Thyroid gland (tissue), 4 donors: Measurements from ENCODE around the gene LRFN4. TPM values are rescaled to one million over a fixed set of nuclear protein-coding genes. Genes with fewer than 3 reads are reported as not detected.

Source experiments
- DNase-seq, 2 donors: peaks; one replicate each; pipeline ENCODE4 v3.0.0-alpha.2; 2019
- H3K27ac ChIP-seq, 3 donors: fragments of 200-600 bp; sonication (generic); 1 replicate in 2 of 3; 2 replicates in 1 of 3; pipeline ENCODE4 v1.5.1; 2016 to 2019; ENCODE audit warnings: mild to moderate bottlenecking in 1 of 3, moderate library complexity in 1 of 3
- H3K27me3 ChIP-seq: fragments of 200-600 bp; sonication (generic); one replicate; pipeline ENCODE4 v1.5.1; 2019
- H3K36me3 ChIP-seq, 2 donors: fragments of 200-600 bp; sonication (generic); one replicate each; pipeline ENCODE4 v1.5.1; 2016 to 2019
- H3K4me1 ChIP-seq, 2 donors: fragments of 200-600 bp; sonication (generic); one replicate each; pipeline ENCODE4 v1.5.1; 2017 to 2019
- H3K4me3 ChIP-seq, 3 donors: fragments of 200-600 bp; sonication (generic); replicated peaks in 1 of 3; 1 replicate in 2 of 3; 2 replicates in 1 of 3; pipeline ENCODE4 v1.5.1; 2016; ENCODE audit warnings: mild to moderate bottlenecking in 1 of 3
- H3K9me3 ChIP-seq: fragments of 200-600 bp; sonication (generic); one replicate; pipeline ENCODE4 v1.5.1; 2017
- CTCF ChIP-seq, 6 experiments: fragments of 200-600 bp in 3 of 6; fragments of 450-650 bp in 3 of 6; sonication (generic) in 3 of 6; IDR thresholded peaks; one replicate each; pipeline ENCODE4 v1.5.1; 2016 to 2019; ENCODE audit warnings: antibody characterized with exemption in 6 of 6, mild to moderate bottlenecking in 2 of 6, inconsistent platforms in 1 of 6, moderate library complexity in 1 of 6
- POLR2A ChIP-seq, 2 donors: fragments of 450-650 bp; IDR thresholded peaks; one replicate each; pipeline ENCODE4 v1.6.1; 2017; ENCODE audit warnings: antibody characterized with exemption in 2 of 2, mild to moderate bottlenecking in 2 of 2, moderate library complexity in 1 of 2
- WGBS, 2 donors: methylation state at CpG; one replicate each; pipeline ENCODE4 v1.1.5; 2017; 5-methylcytosine and 5-hydroxymethylcytosine counted together
- intact Hi-C: fragments of 100-400 bp; cut with DNase I; formaldehyde crosslinking; loops from one replicate; pipeline ENCODE4 v1.15.1; 2023
- total RNA-seq, 4 donors: library from RNA; depleted of rRNA; stranded (reverse); fragments of >200 nt; gene quantifications; one replicate each; pipeline ENCODE4 v1.2.3, GENCODE V29; 2016

LRFN4 gene
- total RNA-seq, 4 donors from 2014 or later, result 4.7 to 7.5 (median 5.9) TPM

DNA sequence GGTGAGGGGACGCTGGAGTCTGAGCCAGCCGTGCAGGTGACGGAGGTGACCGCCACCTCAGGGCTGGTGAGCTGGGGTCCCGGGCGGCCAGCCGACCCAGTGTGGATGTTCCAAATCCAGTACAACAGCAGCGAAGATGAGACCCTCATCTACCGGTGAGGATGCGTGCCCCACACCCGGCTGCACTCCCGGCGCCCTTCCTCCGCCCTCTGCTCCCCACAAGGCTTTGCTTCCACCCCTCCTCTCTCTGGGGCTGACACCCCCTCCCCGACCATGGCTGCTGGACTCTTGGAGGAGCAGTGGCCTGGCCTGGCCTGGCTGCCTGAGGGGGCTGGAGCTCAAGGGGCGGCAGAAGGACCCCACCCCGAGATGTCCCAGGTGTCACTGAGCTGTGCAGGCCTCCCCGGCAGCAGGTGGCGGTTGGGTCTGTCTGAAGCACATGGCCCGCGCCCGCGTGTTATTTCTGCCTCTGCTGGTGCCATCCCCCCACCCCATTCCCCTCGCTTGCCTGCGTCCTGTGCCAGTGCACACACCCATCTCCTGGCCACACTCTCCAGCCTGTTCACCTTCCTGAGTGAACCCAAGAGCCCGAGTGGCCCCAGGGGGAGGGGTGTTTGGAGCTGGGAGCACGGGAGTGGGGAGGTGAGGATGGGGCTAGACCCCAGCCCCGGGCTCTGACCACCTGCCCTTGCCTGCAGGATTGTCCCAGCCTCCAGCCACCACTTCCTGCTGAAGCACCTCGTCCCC lies 2.2 kb downstream of the LRFN4 start:
- Histone ChIP-seq H3K27ac (no peak overlapping the region), H3K9me3 (no peaks in the 10 kb centered on the region), H3K27me3 (no peaks in the 10 kb centered on the region), H3K36me3 (no peaks in the 10 kb centered on the region), H3K4me1 (peaks cover 6 to 12% of the 10 kb centered on the region in 2 donors), H3K4me3 (no peak overlapping the region)
- DNase-seq, result no peak
- no peak for TF ChIP-seq CTCF (IDR thresholded peaks at IDR 0.05)
- no peak for TF ChIP-seq POLR2A (IDR thresholded peaks at IDR 0.05)
- 89 to 93% methylated on average over 11 to 17 of the region's 29 CpGs for WGBS, 2 donors
- intact Hi-C loops, result no loop called here

GRCh38 chr11:66859686-66860448 lies 3.0 kb downstream of the LRFN4 start:
- TF ChIP-seq POLR2A (IDR thresholded peaks at IDR 0.05) (no peak), CTCF (IDR thresholded peaks at IDR 0.05) (no peak)
- intact Hi-C loops, result no loop called here
- 90 to 97% methylated on average over 24 to 27 of the region's 41 CpGs for WGBS, 2 donors
- no peak for DNase-seq
- Histone ChIP-seq H3K4me1 (peaks cover 6 to 12% of the 10 kb centered on the region in 2 donors), H3K27me3 (no peaks in the 10 kb centered on the region), H3K9me3 (no peaks in the 10 kb centered on the region), H3K27ac (no peak overlapping the region), H3K4me3 (no peak overlapping the region), H3K36me3 (no peaks in the 10 kb centered on the region)

- Histone ChIP-seq H3K4me1 (peaks cover 5 to 8% of the 10 kb centered on the region in 2 donors), H3K27ac (no peak overlapping the region), H3K9me3 (no peaks in the 10 kb centered on the region), H3K27me3 (no peaks in the 10 kb centered on the region), H3K4me3 (no peak overlapping the region), H3K36me3 (no peaks in the 10 kb centered on the region)
- intact Hi-C loops, result no loop called here
- WGBS, 2 donors, result 58 to 86% methylated on average over 4 to 18 of the region's 18 CpGs
- TF ChIP-seq CTCF (IDR thresholded peaks at IDR 0.05) (no peak), POLR2A (IDR thresholded peaks at IDR 0.05) (no peak)
- no peak for DNase-seq
Observed at GRCh38 chr11:66860449-66860831, 3.6 kb downstream of the LRFN4 start.

GRCh38 chr11:66861038-66861773 lies 4.3 kb downstream of the LRFN4 start:
- no peak overlapping the region for H3K4me3 ChIP-seq
- H3K9me3 ChIP-seq, result no peaks in the 10 kb centered on the region
- no peak for TF ChIP-seq POLR2A (IDR thresholded peaks at IDR 0.05)
- no peak for TF ChIP-seq CTCF (IDR thresholded peaks at IDR 0.05)
- H3K27ac ChIP-seq, result no peak overlapping the region
- 95 to 97% methylated on average over 22 to 32 of the region's 32 CpGs for WGBS, 2 donors
- DNase-seq, result no peak
- H3K4me1 ChIP-seq, result peaks cover 0 to 4% of the 10 kb centered on the region in 2 donors
- H3K27me3 ChIP-seq, result no peaks in the 10 kb centered on the region
- intact Hi-C loops, result no loop called here
- no peaks in the 10 kb centered on the region for H3K36me3 ChIP-seq
